Mesothelial cell of epicardium (in vitro differentiated cells): Measurements from ENCODE around the gene ZNF438. TPM values are rescaled to one million over a fixed set of nuclear protein-coding genes. Genes with fewer than 3 reads are reported as not detected.

Source experiments
- DNase-seq, 2 experiments: peaks; one replicate each; pipeline ENCODE4 v3.0.0; 2021; ENCODE audit warnings: low spot score in 2 of 2; ENCODE audit not compliant: unreplicated experiment in 2 of 2
- H3K27ac Mint-ChIP-seq: 2 replicates; pipeline ENCODE4 v1.8.0; 2021; ENCODE audit warnings: mixed read lengths
- H3K27me3 Mint-ChIP-seq: 2 replicates; pipeline ENCODE4 v1.8.0; 2021; ENCODE audit warnings: low read depth, mixed read lengths
- H3K36me3 Mint-ChIP-seq: 2 replicates; pipeline ENCODE4 v1.8.0; 2021; ENCODE audit warnings: mixed read lengths
- H3K4me1 Mint-ChIP-seq: 2 replicates; pipeline ENCODE4 v1.8.0; 2021; ENCODE audit warnings: mixed read lengths
- H3K4me3 Mint-ChIP-seq: 2 replicates; pipeline ENCODE4 v1.8.0; 2021; ENCODE audit warnings: mild to moderate bottlenecking, moderate library complexity, mixed read lengths
- H3K9me3 Mint-ChIP-seq: 2 replicates; pipeline ENCODE4 v1.8.0; 2021; ENCODE audit warnings: mixed read lengths
- total RNA-seq: library from RNA; stranded (reverse); gene quantifications from 3 replicates; pipeline ENCODE4 v1.2.1, GENCODE V29; 2021
- TF ChIP-seq, protein P1 (sequence below): fragments of 200-600 bp; sonication (generic); IDR thresholded peaks from one replicate; pipeline ENCODE4 v1.5.0; 2021; ENCODE audit warnings: antibody characterized with exemption; ENCODE audit not compliant: unreplicated experiment

The ZNF438 gene
- total RNA-seq, 1 donor from 2014 or later, result 6.0 TPM

DNA sequence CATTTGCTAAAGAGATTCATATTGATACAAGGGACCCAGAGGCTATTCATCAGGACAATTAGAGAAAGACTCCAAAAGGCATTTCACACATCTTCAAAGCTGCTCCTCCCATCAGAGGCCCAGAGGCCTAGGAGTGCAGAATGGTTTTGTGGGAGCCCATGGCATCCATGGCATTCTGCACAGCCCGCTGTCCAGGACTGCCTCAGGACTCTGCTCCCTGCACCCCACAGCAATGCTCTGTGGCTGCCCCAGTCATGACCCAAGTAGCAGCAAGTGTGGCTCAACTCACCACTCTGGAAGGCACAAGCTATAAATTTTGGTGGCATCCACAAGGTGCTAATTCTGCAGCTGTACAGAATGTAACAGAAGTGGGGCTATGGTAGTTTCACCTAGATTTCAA is 38.5 kb downstream of the ZNF438 start:
- Mint-ChIP-seq H3K36me3 (peaks cover 17% of the 10 kb centered on the region), H3K4me3 (no peak overlapping the region), H3K27ac (no peak overlapping the region), H3K9me3 (peaks cover 35% of the 10 kb centered on the region), H3K4me1 (peaks cover 10% of the 10 kb centered on the region), H3K27me3 (no peaks in the 10 kb centered on the region)
- TF ChIP-seq, protein P1, sequence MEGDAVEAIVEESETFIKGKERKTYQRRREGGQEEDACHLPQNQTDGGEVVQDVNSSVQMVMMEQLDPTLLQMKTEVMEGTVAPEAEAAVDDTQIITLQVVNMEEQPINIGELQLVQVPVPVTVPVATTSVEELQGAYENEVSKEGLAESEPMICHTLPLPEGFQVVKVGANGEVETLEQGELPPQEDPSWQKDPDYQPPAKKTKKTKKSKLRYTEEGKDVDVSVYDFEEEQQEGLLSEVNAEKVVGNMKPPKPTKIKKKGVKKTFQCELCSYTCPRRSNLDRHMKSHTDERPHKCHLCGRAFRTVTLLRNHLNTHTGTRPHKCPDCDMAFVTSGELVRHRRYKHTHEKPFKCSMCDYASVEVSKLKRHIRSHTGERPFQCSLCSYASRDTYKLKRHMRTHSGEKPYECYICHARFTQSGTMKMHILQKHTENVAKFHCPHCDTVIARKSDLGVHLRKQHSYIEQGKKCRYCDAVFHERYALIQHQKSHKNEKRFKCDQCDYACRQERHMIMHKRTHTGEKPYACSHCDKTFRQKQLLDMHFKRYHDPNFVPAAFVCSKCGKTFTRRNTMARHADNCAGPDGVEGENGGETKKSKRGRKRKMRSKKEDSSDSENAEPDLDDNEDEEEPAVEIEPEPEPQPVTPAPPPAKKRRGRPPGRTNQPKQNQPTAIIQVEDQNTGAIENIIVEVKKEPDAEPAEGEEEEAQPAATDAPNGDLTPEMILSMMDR, result no peak
- no peak for DNase-seq

DNA sequence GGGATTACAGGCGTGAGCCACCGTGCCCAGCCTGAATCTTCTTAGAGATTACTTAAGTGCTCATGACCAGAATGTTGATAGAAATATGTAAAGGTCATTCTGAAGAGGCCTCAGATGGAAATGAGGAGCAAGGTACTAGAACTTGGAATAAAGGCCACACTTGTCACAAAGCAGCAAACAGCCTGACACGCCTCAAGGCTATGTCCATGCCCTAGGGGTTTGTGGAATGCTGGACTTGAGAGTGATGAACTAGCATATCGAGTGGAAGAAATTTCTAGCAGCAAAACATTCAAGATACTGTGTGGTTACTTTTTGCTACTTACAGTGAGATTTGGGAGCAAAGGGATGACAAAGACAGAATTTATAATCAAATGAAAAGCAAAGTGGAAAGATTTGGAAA is 39.0 kb downstream of the ZNF438 start:
- H3K4me1 Mint-ChIP-seq, result peaks cover 8% of the 10 kb centered on the region
- no peaks in the 10 kb centered on the region for H3K27me3 Mint-ChIP-seq
- DNase-seq, result no peak
- peaks cover 17% of the 10 kb centered on the region for H3K36me3 Mint-ChIP-seq
- TF ChIP-seq, protein P1, result no peak
- H3K27ac Mint-ChIP-seq, result no peak overlapping the region
- H3K4me3 Mint-ChIP-seq, result no peak overlapping the region
- peaks cover 35% of the 10 kb centered on the region for H3K9me3 Mint-ChIP-seq

DNA sequence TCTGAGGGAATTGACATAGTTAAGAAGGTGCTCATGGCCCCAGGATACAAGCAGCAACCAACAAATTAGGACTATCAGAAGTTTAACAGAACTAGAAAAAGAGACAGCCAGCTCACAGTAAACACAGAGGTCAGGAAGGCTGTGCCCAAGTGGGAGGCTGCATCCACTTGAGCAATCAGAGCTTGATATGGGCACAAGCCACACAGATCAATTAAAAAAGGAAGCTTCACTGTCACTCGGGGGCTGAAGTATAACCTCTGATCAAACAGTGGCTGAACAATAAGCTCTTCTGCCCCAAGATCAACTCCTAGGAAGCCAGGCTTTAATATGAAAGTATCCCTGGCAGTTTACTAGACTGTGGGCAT is 40.0 kb downstream of the ZNF438 start:
- Mint-ChIP-seq H3K27ac (no peak overlapping the region), H3K4me3 (no peak overlapping the region), H3K4me1 (peaks cover 6% of the 10 kb centered on the region), H3K27me3 (no peaks in the 10 kb centered on the region), H3K9me3 (peaks cover 30% of the 10 kb centered on the region), H3K36me3 (peaks cover 17% of the 10 kb centered on the region)
- DNase-seq, result no peak
- TF ChIP-seq, protein P1, result no peak

DNA sequence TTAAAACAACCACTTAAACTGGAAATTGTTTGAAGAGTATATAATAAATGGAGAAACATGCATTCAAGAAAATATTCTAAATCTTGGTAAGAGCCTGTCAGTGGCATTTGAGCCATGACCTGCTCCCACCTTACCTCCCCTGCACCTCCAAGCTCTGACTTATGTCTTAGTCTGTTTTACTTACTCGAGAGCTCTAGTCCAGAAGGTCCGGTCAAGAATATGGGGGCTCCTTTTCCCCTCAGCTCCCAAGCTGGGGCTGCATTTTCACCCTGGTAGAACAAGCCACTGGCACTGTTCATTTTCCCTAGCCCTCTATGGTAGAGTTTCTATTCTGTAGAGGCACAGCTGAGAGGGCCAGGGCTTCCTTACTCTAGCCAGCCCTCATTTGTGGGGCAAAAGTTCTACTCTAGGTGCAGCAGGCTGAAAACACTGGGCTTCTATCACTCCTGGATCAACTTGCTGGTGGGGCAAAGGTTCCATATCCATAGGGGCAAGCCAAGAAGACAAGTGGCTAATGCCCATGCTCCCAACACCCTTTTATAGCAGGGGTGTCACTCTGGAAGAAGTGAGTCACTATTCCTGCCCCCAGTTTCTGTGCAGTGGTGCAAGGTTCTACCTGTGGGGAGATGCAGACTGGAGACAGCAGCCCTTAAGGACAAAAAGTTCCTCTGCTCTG is 40.6 kb downstream of the ZNF438 start:
- Mint-ChIP-seq H3K4me3 (no peak overlapping the region), H3K9me3 (peaks cover 25% of the 10 kb centered on the region), H3K36me3 (peaks cover 17% of the 10 kb centered on the region), H3K4me1 (peaks cover 4% of the 10 kb centered on the region), H3K27ac (no peak overlapping the region), H3K27me3 (no peaks in the 10 kb centered on the region)
- TF ChIP-seq, protein P1, result no peak
- DNase-seq, result no peak

DNA sequence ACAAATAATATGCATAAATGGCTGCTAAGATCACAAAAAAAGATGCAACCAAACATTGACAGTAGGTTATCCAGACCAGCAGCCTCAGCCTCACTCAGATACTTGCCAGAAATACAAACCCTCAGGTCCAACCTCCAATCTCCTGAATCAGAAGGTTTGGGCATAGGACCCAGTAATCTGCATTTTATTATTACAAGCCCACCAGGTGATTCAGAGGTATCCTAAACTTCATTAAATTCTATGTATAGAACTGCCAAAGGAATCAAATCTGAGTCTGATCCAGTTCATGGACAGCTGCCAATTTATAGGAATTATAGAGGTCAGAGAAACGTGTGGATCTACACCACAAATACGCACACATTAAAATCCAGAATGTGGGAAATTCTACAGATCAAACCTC is 41.3 kb downstream of the ZNF438 start:
- H3K36me3 Mint-ChIP-seq, result peaks cover 15% of the 10 kb centered on the region
- H3K9me3 Mint-ChIP-seq, result peaks cover 17% of the 10 kb centered on the region
- H3K4me3 Mint-ChIP-seq, result no peak overlapping the region
- H3K4me1 Mint-ChIP-seq, result peaks cover 4% of the 10 kb centered on the region
- no peaks in the 10 kb centered on the region for H3K27me3 Mint-ChIP-seq
- no peak for DNase-seq
- TF ChIP-seq, protein P1, result no peak
- H3K27ac Mint-ChIP-seq, result no peak overlapping the region
